Sigmoid colon (tissue), 7 donors: ENCODE data around the gene ZFAND2B. TPM values are rescaled to one million over a fixed set of nuclear protein-coding genes. Genes with fewer than 3 reads are reported as not detected.

Experiments
- DNase-seq: peaks from one replicate; pipeline ENCODE4 v3.0.0-alpha.2; 2019
- H3K27ac ChIP-seq, 4 donors: fragments of 200-600 bp; sonication (generic); one replicate each; pipeline ENCODE4 v1.5.1; 2016 to 2019; ENCODE audit warnings: mild to moderate bottlenecking in 1 of 4
- H3K27me3 ChIP-seq, 3 donors: fragments of 200-600 bp; sonication (generic); one replicate each; pipeline ENCODE4 v1.5.1; 2019; ENCODE audit warnings: mild to moderate bottlenecking in 1 of 3
- H3K36me3 ChIP-seq, 4 donors: fragments of 200-600 bp; sonication (generic); one replicate each; pipeline ENCODE4 v1.5.1; 2016 to 2019
- H3K4me1 ChIP-seq, 4 donors: fragments of 200-600 bp; sonication (generic); one replicate each; pipeline ENCODE4 v1.5.1; 2017 to 2019
- H3K4me3 ChIP-seq, 4 donors: fragments of 200-600 bp; sonication (generic); one replicate each; pipeline ENCODE4 v1.5.1; 2017 to 2019; ENCODE audit warnings: mild to moderate bottlenecking in 2 of 4, moderate library complexity in 1 of 4
- H3K9me3 ChIP-seq, 4 donors: fragments of 200-600 bp in 3 of 4; sonication (generic) in 3 of 4; one replicate each; pipeline versions ENCODE4 v1.5.1 to v1.6.1; 2013 to 2019
- CTCF ChIP-seq, 4 experiments: fragments of 450-650 bp in 3 of 4; fragments of 200-600 bp in 1 of 4; IDR thresholded peaks; one replicate each; pipeline ENCODE4 v1.5.1; 2016 to 2019; ENCODE audit warnings: antibody characterized with exemption in 4 of 4, mild to moderate bottlenecking in 3 of 4, moderate library complexity in 2 of 4
- EP300 ChIP-seq, 4 donors: sonication (generic); formaldehyde crosslinking; IDR thresholded peaks; one replicate each; pipeline ENCODE4 v1.6.1; 2017; ENCODE audit warnings: antibody characterized with exemption in 4 of 4
- POLR2A ChIP-seq, 2 donors: fragments of 450-650 bp; IDR thresholded peaks; one replicate each; pipeline ENCODE4 v1.6.1; 2016; ENCODE audit warnings: antibody characterized with exemption in 2 of 2, mild to moderate bottlenecking in 2 of 2, moderate library complexity in 2 of 2
- POLR2AphosphoS5 ChIP-seq, 4 donors: sonication (generic); formaldehyde crosslinking; IDR thresholded peaks; one replicate each; pipeline ENCODE4 v1.6.1; 2017; ENCODE audit warnings: antibody characterized with exemption in 4 of 4
- WGBS, 2 donors: extraction: QIAGEN DNeasy Blood & Tissue Kit; methylation state at CpG; one replicate each; pipeline ENCODE4 v1.1.7; 2013; 5-methylcytosine and 5-hydroxymethylcytosine counted together
- intact Hi-C: fragments of 100-400 bp; cut with DNase I; formaldehyde crosslinking; loops from one replicate; pipeline ENCODE4 v1.15.1; 2023
- polyA plus RNA-seq, 3 donors: library from polyadenylated mRNA; stranded (reverse); fragments of 200-250 nt; gene quantifications; one replicate each; pipeline ENCODE4 v1.2.3, GENCODE V29; 2013
- total RNA-seq, 4 donors: library from RNA; depleted of rRNA; stranded (reverse); fragments of >200 nt; gene quantifications; one replicate each; pipeline ENCODE4 v1.1.0, GENCODE V29; 2016
- donor health status: healthy with polysubstance abuse.
- donor health status: Bipolar disorder and iron deficiency.
- donor health status: healthy.

The ZFAND2B gene
- total and polyA plus RNA-seq, 7 donors: 26.9 to 103 (median 52.4) TPM

- Histone ChIP-seq H3K36me3 (peaks cover 22 to 51% (median 49%) of the 10 kb centered on the region in 4 donors), H3K9me3 (no peaks in the 10 kb centered on the region), H3K4me3 (no peak overlapping the region), H3K27ac (peak overlapping the region; percentile 84 to 98 (median 96)), H3K27me3 (no peaks in the 10 kb centered on the region), H3K4me1 (peaks cover 0 to 37% (median 32%) of the 10 kb centered on the region in 4 donors)
- DNase-seq: no peak
- WGBS, 2 donors: 89 to 91% methylated on average over 6 of the region's 6 CpGs
- TF ChIP-seq EP300 (IDR thresholded peaks at IDR 0.05) (no peak), POLR2AphosphoS5 (IDR thresholded peaks at IDR 0.05) (no peak), CTCF (IDR thresholded peaks at IDR 0.05) (no peak), POLR2A (IDR thresholded peaks at IDR 0.05) (no peak)
- intact Hi-C loops: loop anchor here (5.0 kb wide), 2 partner anchors 36 to 61 kb away; partner anchors contain the start of genes DNAJB2, TUBA4A and TUBA4B
These were observed 9.9 kb downstream of the ZFAND2B start for GRCh38 chr2:219216535-219216915.

- no peaks in the 10 kb centered on the region for H3K9me3 ChIP-seq
- DNase-seq: peak; percentile 90
- peak overlapping the region; percentile 84 to 98 (median 96) for H3K27ac ChIP-seq
- H3K27me3 ChIP-seq: no peaks in the 10 kb centered on the region
- intact Hi-C loops: loop anchor here (2.0 to 5.0 kb wide), 4 partner anchors 34 to 59 kb away; partner anchors contain the start of genes CNPPD1, DNAJB2, NHEJ1 and TUBA4A
- H3K4me1 ChIP-seq: peaks cover 0 to 37% (median 32%) of the 10 kb centered on the region in 4 donors
- H3K4me3 ChIP-seq: peak overlapping the region; percentile 41 to 62 (median 54)
- TF ChIP-seq CTCF (IDR thresholded peaks at IDR 0.05) (no peak), POLR2AphosphoS5 (IDR thresholded peaks at IDR 0.05) (peak in 2 of 4 donors; percentile 22 to 56), POLR2A (IDR thresholded peaks at IDR 0.05) (peak in 1 of 2 donors; percentile 34), EP300 (IDR thresholded peaks at IDR 0.05) (peak in 1 of 4 donors; percentile 12)
- peaks cover 32 to 56% (median 52%) of the 10 kb centered on the region in 4 donors for H3K36me3 ChIP-seq
- 0 to 2% methylated on average over 37 of the region's 37 CpGs for WGBS, 2 donors
These were observed 11.7 kb downstream of the ZFAND2B start for GRCh38 chr2:219218217-219218731.

- H3K4me1 ChIP-seq: peaks cover 0 to 37% (median 32%) of the 10 kb centered on the region in 4 donors
- intact Hi-C loops: loop anchor here (1.0 to 5.0 kb wide), 5 partner anchors 10 to 58 kb away; partner anchors contain the start of genes ANKZF1, ATG9A, CNPPD1 and DNAJB2
- no peaks in the 10 kb centered on the region for H3K9me3 ChIP-seq
- no peaks in the 10 kb centered on the region for H3K27me3 ChIP-seq
- H3K27ac ChIP-seq: peak within 1 kb of the TSS; percentile 84 to 98 (median 96)
- peak within 1 kb of the TSS; percentile 41 to 62 (median 54) for H3K4me3 ChIP-seq
- 15 to 24% methylated on average over 71 of the region's 71 CpGs for WGBS, 2 donors
- TF ChIP-seq POLR2AphosphoS5 (IDR thresholded peaks at IDR 0.05): peak; percentile 60 to 90 (median 84)
- TF ChIP-seq EP300 (IDR thresholded peaks at IDR 0.05): no peak
- peak in 1 of 2 donors; percentile 47 for TF ChIP-seq POLR2A (IDR thresholded peaks at IDR 0.05)
- DNase-seq: peak; percentile 99
- peaks cover 38 to 56% (median 55%) of the 10 kb centered on the region in 4 donors for H3K36me3 ChIP-seq
These were observed 12.4 kb downstream of the ZFAND2B start, which contains the start of gene ABCB6 for GRCh38 chr2:219218732-219219701. TSS of gene ABCB6 (minus strand) at chr2:219218958. CDS start at chr2:219218673, 285 bp downstream.

GRCh38 chr2:219219784-219220532 is 13.4 kb downstream of the ZFAND2B start:
- Histone ChIP-seq H3K27me3 (no peaks in the 10 kb centered on the region), H3K9me3 (no peaks in the 10 kb centered on the region), H3K36me3 (peaks cover 47 to 58% (median 55%) of the 10 kb centered on the region in 4 donors), H3K4me1 (peaks cover 0 to 37% (median 32%) of the 10 kb centered on the region in 4 donors), H3K27ac (peak overlapping the region; percentile 84 to 98 (median 96)), H3K4me3 (no peak overlapping the region)
- TF ChIP-seq POLR2AphosphoS5 (IDR thresholded peaks at IDR 0.05) (no peak), EP300 (IDR thresholded peaks at IDR 0.05) (no peak), POLR2A (IDR thresholded peaks at IDR 0.05) (no peak), CTCF (IDR thresholded peaks at IDR 0.05) (no peak)
- no peak for DNase-seq
- intact Hi-C loops: loop anchor here (1.0 to 10.0 kb wide), 6 partner anchors 9 to 165 kb away; partner anchors contain the start of genes ANKZF1, ATG9A, CNPPD1 and DNAJB2
- WGBS, 2 donors: 95% methylated on average over 18 of the region's 18 CpGs
